ACHN (cell line): ENCODE measurements around the gene SEMA5A.

Experiments
- DNase-seq: peaks from one replicate; pipeline ENCODE4 v3.0.0-alpha.2; 2015
- in situ Hi-C: cut with HindIII; loops from 2 replicates; pipeline ENCODE4 v1.10.0; 2017; ENCODE audit warnings: low sequenced_read_pairs, low pct_ligation_motif_present, low pct_unique_long_range_greater_than_20kb

Gene SEMA5A

DNA sequence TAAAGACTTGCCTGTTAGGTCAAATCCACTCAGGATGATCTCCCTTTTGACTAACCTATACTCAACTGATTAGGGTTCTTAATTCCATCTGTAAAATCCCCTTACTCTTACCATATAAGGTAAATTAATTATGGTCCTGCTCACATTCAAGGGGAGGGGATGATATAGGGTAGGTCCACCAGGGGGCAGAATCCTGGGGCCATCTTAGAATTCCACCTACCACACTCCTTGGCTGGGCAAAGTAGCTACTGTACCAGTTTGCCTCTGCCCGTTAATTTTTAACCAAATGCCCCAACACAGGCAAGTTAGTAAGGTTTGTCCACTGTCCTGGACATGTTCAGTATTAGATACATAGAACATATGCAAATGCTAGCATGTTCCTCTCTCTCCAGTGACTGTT is 262.4 kb downstream of the SEMA5A start:
- in situ Hi-C loops: no loop called here
- no peak for DNase-seq

DNA sequence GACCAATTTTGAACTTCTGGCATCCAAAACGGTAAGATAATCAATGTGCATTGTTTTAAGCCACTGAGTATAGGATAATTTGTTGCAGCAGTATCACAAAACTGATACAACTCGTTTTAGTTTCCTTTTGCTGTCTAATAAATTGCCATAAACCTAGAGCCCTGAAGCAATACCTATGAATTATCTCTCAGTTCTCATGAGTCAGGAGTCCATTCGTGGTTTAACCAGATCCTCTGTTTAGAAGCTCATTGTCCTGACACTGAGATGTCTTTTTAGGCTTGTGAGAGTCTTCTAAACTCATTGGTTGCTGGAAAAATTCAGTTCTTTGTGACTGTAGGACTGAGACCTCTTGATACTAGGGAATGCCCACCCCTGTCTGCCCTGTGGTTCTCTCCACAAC is 262.9 kb downstream of the SEMA5A start:
- DNase-seq: no peak

DNA sequence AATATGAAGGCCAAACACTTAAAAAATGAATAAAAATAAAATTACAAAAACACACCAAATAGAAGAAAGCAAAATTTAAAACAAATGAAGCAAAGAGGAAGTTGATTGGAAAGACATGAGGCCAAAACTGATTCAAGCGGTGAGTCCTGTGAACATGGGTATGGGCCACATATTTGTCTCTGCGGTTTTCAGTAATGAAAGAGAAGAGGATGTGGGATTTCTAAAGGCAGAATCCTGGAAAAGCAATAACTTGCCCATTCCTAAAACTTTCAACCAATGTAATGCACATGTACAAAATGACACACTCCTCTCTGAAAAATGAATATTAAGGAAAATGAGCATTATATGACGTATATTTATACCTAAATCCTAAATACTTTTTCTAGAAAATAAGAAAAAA is 263.7 kb downstream of the SEMA5A start:
- no peak for DNase-seq
- in situ Hi-C loops: no loop called here

More for the DNA sequence above, 262.9 kb downstream of the SEMA5A start:
- in situ Hi-C loops: no loop called here

DNA sequence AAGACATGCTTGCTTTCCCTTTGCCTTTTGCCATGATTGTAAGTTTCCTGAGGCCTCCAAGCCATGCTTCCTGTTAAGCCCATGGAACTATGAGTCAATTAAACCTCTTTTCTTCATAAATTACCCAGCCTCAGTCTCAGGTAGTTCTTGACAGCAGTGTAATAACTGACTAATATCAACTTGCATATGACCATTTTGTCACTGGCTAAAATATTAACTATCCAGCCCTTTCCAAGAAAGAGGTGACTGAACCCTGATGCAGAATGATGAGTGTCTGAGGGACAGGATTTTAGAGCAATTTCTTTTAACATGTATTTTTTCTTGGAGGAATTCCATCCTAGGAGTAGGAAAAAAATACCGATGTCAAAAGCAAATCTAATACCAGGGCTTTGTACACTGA is 266.1 kb downstream of the SEMA5A start:
- in situ Hi-C loops: no loop called here

DNA sequence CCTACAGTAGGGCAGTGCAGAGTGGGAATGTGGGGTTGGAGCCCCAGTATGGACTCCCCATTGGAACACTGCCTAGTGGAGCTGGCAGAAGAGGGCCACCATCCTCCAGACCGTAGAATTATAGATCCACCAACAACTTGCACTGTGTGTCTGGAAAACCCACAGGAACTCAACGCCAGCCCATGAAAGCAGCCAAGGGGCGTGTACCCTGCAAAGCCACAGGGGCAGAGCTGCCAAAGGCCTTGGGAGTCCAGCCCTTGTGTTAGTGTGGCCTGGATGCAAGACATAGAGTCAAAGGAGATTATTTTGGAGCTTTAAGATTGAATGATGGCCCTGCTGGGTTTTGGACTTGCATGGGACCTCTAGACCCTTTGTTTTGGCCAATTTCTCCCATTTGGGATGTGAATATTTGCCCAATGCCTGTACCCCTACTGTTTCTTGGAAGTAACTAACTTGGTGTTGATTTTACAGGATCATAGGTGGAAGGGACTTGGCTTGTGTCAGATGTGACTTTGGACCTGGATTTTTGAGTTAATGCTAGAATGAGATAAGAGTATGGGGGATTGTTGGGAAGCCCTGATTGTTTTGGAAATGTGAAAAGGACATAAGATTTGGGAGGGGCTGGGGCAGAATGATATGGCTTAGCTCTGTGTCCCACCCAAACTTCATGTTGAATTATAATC is 266.8 kb downstream of the SEMA5A start:
- DNase-seq: no peak
- in situ Hi-C loops: no loop called here

More for the DNA sequence above, 266.1 kb downstream of the SEMA5A start:
- no peak for DNase-seq

DNA sequence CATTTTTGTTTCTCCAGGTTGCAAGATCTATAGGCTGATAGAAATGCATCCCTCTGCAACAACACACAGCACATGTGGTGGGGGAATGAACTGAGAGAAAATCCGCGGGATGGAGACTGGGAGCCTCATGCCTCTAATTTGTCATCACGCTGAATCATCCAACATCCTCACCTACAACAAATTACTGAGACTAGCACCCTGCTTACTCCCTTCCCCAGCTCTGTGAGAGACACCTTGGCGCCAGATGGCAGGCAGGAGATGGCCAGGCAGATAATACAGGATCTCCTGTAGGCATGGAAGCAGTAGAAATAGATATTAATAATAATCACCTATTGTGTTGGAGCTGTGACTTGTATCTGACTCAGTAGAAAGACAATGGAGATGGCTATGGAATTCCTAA is 276.9 kb downstream of the SEMA5A start:
- no peak for DNase-seq
- in situ Hi-C loops: no loop called here

DNA sequence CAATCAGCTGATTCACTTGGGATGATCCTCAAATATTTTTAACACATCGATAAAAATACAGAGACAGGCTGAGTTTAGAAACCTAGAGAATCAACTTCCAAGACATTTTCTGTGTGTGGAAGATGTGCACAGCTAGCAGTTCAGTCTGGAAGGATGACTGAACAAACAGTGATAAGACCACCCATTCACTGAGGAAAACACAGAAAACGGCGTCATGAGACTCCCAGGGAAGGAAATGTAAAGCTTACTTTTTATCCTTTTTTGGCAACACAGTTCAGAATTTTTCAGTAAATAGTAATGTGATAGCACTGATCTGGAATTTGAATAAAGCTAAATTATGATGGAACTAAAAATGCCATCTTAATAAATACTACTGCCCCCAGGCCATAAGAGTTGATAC is 277.6 kb downstream of the SEMA5A start:
- in situ Hi-C loops: no loop called here

DNA sequence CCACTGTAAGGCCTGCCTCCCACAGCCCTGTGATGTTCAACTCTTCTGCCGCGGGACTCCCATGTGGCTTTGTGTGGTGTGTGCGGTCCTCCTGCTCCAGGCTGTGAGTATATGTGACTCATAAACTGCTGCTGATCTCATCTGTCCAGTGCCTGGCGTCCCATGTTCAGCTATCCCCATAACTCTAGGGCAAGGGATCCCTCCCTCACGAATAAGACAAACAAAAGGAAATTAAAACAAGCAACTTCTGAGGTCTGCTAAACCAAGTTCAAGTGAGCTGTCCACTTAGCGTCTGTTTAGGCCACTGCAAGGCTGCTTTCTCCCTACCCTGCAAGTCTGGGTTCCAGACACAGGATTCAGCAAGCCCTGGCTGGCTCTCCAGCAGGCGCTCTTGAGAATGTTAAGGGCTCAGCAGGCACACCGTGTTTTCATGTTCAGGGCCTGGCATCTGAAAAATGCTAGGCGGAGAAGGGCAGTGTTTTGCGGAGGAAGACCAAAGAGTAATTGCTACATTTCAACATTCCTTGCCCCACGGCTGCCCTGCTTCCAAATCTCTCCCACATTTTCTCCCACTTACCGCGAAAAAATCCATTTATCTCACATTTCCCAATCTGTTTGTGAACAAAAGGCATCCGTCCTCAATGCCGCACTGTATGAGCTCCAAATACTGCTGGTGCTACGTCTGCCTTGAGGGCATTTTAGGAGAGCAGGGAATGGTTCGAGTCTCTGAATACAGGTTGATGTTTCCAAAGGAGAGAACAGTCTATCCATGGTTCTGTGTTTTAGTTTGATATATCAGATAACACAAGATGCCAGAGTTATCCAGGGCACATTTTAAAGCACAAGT is 280.2 kb downstream of the SEMA5A start:
- in situ Hi-C loops: no loop called here
- no peak for DNase-seq

More for the DNA sequence above, 277.6 kb downstream of the SEMA5A start:
- no peak for DNase-seq

DNA sequence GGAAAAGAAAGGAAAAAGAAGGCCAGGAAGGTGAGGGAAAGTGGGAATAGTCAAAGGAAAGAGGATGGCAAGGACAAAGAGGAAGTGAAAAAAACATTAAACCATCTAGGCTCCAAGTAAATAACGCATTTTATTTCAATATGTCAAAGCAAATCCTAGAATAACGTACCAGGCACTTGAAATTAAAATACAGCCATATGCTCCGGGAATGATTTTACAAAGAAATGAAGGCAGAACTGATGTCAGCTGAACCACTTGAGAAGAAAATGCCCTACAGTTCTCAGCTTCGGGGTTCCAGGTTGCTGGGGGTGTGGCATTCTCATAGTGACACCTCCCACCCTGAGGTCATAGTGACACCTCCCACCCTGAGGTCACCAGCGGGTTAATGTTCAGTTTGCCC is 281.6 kb downstream of the SEMA5A start:
- in situ Hi-C loops: no loop called here
- no peak for DNase-seq

DNA sequence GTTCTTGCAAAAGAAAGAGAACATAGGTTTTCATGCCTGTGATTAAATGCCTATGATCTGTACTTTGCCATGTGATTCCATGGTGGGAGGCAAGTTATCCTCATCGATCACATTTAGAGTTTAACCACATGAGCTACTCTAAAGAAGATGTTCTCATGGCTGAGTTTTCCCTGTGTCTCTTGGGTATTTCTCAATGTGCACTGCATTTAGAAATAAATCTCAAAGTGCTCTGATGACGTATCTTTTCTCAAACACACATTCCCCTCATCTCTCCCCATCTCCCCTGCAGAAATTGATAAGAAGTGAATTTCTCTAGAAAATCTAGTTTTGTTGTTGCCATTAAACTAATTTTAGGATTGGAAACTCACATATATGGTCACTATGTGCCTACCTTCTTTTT is 282.2 kb downstream of the SEMA5A start:
- in situ Hi-C loops: no loop called here

DNA sequence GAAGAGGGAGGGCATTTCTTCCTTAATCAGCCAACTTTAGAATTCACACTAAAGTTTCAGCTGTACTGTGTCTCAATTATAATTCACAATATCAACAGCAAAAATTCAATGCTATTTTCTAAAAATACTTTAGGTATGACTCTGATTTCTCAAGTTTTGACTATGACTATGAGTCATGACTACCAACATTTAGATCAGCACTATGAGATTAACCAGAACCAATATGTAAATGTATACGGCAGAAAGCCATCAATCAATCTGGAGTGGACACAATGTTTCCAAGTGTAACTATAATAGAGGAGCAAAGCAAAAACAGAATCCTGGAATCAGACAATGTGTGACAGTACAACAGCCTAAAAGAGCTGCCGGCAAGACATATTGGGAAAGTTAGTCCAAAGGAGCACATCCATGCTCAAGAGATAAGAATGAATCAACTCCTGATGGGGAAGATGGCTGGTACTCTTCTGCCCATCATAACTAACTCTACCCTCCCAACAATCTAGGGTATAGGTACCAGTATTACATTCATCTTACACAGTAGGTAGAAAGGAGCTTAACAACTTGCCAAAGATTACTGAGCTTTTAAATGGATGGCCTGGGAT is 294.4 kb downstream of the SEMA5A start:
- in situ Hi-C loops: no loop called here
- no peak for DNase-seq

More for the DNA sequence above, 282.2 kb downstream of the SEMA5A start:
- DNase-seq: no peak

DNA sequence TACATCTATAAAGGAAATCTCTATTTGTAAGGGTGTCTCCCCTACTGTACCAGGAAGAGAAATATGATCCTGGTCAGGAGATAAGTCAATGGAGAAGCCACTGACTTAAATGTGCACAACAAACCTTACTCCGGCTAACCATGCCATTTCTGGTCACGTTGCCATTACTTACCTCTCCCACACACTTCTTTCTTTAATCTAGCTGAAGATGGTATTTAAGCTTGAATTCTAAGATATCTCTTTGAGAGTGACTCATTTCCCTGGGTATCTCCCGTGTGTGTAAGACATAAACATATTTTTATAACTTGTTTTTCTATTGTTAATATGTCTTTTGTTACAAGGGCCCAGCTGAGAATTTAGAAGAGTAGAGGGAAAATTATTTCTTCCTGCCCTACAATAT is 296.6 kb downstream of the SEMA5A start:
- DNase-seq: no peak
- in situ Hi-C loops: no loop called here

DNA sequence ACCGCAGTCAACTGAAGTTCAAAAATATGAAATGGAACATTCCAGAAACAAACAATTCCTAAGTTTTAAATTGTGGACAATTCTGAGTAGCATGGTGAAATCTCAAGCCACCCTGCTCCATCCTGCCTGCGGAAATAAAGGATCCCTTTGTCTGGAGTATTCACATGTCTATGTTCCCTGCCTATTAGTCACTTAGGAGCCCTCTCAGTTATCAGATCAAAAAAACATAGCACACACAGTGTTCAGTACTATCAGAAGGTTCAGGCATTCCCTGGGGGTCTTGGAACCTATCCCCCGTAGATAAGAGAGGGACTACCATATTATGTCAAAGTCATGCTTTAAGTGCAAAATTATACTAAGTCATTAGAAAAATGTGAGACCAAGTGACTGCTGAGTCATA is 300.8 kb downstream of the SEMA5A start:
- no peak for DNase-seq
- in situ Hi-C loops: no loop called here

DNA sequence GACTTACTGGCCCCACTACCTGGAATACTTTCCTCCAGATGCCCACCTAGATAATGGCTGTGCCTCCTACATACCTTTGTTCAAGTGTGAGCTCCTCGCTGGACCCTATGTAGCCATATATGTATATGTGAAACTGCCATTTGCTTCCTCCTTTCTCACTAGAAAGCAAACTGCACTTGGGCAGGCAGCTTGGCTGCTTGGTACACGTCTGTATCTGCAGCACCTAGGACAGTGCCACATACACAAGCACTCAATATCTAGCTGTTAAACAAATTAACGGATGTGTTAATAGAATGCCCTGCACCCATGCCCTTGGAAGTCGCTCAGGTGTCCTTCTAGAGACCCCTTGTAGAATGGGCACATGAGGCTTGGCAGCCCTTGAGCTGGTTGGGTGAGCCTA is 301.5 kb downstream of the SEMA5A start:
- DNase-seq: no peak
- in situ Hi-C loops: no loop called here

DNA sequence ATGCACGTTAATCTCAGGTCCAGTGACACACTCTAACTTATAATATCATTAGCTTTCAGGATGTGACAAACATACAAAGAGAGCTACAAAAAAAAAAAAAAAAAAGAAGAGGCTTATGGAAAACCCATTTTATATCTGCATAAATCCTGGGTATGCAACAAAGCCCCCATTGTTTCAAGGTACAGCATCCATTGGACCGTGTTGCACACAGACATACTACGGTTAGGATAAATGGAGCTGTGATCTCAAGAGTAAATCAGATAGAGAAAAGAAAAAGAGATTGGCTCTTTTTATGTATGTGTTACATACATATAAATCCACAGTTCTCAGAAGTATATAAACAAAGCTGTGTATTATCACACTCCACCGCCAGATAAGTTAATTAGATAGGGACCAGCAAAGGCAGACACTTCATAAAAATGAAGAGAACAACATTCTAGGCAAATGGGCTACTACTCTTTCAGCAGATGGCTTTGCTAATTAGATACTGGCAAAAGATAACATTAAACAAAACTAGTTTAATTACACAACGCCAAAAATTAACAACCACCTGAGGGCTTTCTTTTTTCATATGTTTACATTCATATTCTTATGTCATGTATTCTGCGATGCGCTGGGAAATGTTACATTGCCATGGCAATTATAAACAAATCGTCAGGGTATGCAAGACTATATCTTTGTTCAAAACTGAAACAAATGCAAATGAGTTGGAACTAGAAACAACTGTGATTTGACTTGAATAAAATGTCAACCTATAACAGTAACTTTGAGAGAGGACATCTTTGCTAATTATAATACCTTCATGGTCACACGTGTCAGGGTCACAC is 304.2 kb downstream of the SEMA5A start:
- in situ Hi-C loops: no loop called here
- DNase-seq: no peak

DNA sequence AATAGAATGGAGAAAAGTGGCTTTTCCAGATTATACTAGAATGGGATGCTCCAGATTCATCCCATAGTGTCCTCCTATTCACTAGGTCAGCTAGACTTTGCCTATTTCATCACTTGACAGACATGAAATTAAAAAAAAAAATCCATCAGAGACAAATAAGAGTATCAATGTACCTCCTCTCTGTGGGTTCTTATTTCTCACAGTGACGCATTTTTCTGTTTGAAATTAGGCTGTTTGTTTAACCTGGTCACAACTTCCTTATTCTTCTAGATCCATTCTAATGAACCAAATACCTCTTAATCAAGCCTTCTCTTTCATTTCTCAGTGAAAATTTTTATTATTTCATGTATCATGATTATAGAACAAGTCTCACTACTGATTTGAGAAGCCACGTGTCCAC is 305.4 kb downstream of the SEMA5A start:
- in situ Hi-C loops: no loop called here
- no peak for DNase-seq

DNA sequence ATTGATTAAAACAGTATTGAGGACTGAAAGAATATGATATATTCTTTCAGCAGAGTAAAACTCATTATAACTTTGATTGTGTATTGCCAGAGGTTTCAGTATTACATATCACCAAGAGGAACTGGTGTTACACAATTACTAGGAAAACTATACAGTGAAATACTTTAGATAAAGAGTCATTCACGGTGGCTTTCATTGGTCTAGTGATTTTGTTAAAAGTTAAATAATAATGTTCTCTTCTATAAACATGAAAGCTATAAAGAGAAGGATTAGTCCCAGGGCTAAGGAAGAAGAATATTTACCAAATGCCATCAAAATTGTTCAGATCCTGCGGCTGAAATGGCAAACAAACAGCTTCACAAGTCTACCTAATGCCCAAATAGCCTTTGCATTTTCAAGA is 306.2 kb downstream of the SEMA5A start:
- no peak for DNase-seq
- in situ Hi-C loops: no loop called here

DNA sequence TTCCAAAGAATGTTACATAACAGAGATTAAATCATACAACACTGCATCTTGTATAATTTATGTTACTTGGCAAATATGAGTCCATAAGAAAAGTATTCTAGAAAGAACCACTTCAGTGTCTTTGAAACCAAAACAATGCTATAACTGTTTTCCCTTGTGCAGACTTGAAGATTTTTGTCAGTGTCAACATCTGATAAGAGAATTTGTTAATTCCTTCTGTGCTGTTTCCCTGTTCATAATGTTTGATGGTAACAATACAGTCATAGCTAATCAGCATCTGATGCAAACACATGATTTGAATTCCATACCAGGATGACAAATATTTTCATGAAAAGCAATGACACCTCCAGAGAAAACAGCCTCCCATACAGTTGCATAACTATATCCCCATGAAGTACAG is 306.8 kb downstream of the SEMA5A start:
- no peak for DNase-seq
- in situ Hi-C loops: no loop called here

DNA sequence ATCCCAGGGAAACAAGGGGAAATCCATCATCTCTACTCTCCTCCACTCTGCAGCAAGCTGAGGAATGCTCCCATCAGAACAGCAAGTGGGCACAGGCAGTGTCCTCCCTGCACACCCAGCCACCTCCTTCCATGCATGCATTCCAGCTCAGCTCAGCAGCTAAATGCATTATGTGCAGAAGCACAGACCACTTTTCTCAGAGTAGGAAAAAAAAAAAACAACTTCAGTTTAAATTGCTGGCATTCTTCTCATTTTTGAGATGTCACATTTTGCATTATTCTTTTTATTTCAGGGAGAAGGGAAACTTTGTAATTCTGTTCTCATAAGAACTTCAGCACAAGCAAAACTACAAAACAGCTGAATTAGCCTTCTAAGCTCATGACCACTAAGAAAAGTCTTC is 312.2 kb downstream of the SEMA5A start:
- in situ Hi-C loops: no loop called here

More for the DNA sequence above, 312.2 kb downstream of the SEMA5A start:
- no peak for DNase-seq
